Mesothelial cell of epicardium (in vitro differentiated cells): ENCODE results near the gene IGF2. TPM values are rescaled to one million over a fixed set of nuclear protein-coding genes. Genes with fewer than 3 reads are reported as not detected.

Source experiments
- DNase-seq, 2 experiments: peaks; one replicate each; pipeline ENCODE4 v3.0.0; 2021; ENCODE audit warnings: low spot score in 2 of 2; ENCODE audit not compliant: unreplicated experiment in 2 of 2
- H3K27ac Mint-ChIP-seq: 2 replicates; pipeline ENCODE4 v1.8.0; 2021; ENCODE audit warnings: mixed read lengths
- H3K27me3 Mint-ChIP-seq: 2 replicates; pipeline ENCODE4 v1.8.0; 2021; ENCODE audit warnings: low read depth, mixed read lengths
- H3K36me3 Mint-ChIP-seq: 2 replicates; pipeline ENCODE4 v1.8.0; 2021; ENCODE audit warnings: mixed read lengths
- H3K4me1 Mint-ChIP-seq: 2 replicates; pipeline ENCODE4 v1.8.0; 2021; ENCODE audit warnings: mixed read lengths
- H3K4me3 Mint-ChIP-seq: 2 replicates; pipeline ENCODE4 v1.8.0; 2021; ENCODE audit warnings: mild to moderate bottlenecking, moderate library complexity, mixed read lengths
- H3K9me3 Mint-ChIP-seq: 2 replicates; pipeline ENCODE4 v1.8.0; 2021; ENCODE audit warnings: mixed read lengths
- total RNA-seq: library from RNA; stranded (reverse); gene quantifications from 3 replicates; pipeline ENCODE4 v1.2.1, GENCODE V29; 2021
- TF ChIP-seq, protein P1 (sequence below): fragments of 200-600 bp; sonication (generic); IDR thresholded peaks from one replicate; pipeline ENCODE4 v1.5.0; 2021; ENCODE audit warnings: antibody characterized with exemption; ENCODE audit not compliant: unreplicated experiment

IGF2 gene
- total RNA-seq, 1 donor from 2014 or later: 3,009 TPM

DNA sequence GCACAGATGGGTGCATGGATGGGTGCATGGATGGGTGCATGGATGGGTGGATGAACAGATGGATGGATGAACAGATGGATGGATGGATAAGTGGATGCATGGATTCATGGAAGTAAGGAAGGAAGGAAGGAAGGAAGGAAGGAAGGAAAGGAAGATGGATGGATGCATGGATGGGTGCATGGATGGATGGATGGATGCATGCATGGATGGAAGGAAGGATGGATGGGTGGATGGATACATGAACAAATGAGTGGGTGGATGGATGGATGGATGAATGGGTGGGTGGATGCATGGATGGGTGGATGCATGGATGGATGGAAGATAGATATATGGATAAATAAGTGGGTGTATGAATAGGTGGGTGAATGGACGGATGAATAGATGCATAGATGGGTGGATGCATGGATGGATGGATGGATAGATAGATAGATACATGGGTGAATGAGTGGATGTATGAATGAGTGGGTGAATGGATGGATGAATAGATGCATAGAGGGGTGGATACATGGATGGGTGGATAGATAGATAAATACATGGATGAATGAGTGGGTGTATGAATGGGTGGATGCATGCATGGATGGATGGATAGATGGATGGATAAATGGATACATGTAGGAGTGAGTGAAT lies 32.5 kb downstream of the IGF2 start:
- DNase-seq: no peak
- peaks cover 2% of the 10 kb centered on the region for H3K27me3 Mint-ChIP-seq

DNA sequence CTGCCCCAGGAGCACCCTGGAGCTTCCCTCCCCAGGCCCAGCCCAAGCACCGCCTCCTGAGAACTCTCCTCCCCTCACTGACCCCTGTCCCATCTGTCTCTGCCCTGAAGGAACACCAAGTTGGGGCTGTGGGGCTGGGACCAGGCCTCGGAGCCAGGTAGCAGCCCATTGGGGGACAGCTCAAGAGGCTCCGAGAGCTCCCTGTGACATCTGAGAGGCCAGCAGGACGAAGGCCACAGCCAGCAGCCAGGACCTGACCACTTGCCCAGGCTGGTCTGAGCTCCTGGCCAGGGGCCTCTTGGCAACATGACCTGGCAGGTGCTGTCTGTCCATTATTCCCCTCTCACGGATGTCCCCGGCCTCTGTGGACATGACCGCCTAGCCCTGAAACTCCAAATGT lies 33.7 kb downstream of the IGF2 start:
- Mint-ChIP-seq H3K27ac (no peak overlapping the region), H3K27me3 (peaks cover 5% of the 10 kb centered on the region), H3K9me3 (peaks cover 6% of the 10 kb centered on the region), H3K36me3 (no peaks in the 10 kb centered on the region), H3K4me1 (no peaks in the 10 kb centered on the region), H3K4me3 (no peak overlapping the region)
- TF ChIP-seq, protein P1, sequence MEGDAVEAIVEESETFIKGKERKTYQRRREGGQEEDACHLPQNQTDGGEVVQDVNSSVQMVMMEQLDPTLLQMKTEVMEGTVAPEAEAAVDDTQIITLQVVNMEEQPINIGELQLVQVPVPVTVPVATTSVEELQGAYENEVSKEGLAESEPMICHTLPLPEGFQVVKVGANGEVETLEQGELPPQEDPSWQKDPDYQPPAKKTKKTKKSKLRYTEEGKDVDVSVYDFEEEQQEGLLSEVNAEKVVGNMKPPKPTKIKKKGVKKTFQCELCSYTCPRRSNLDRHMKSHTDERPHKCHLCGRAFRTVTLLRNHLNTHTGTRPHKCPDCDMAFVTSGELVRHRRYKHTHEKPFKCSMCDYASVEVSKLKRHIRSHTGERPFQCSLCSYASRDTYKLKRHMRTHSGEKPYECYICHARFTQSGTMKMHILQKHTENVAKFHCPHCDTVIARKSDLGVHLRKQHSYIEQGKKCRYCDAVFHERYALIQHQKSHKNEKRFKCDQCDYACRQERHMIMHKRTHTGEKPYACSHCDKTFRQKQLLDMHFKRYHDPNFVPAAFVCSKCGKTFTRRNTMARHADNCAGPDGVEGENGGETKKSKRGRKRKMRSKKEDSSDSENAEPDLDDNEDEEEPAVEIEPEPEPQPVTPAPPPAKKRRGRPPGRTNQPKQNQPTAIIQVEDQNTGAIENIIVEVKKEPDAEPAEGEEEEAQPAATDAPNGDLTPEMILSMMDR: no peak
- no peak for DNase-seq

More for the DNA sequence above, 32.5 kb downstream of the IGF2 start:
- H3K9me3 Mint-ChIP-seq: peaks cover 6% of the 10 kb centered on the region
- H3K4me3 Mint-ChIP-seq: no peak overlapping the region
- H3K36me3 Mint-ChIP-seq: no peaks in the 10 kb centered on the region
- H3K27ac Mint-ChIP-seq: no peak overlapping the region
- TF ChIP-seq, protein P1: no peak
- no peaks in the 10 kb centered on the region for H3K4me1 Mint-ChIP-seq

DNA sequence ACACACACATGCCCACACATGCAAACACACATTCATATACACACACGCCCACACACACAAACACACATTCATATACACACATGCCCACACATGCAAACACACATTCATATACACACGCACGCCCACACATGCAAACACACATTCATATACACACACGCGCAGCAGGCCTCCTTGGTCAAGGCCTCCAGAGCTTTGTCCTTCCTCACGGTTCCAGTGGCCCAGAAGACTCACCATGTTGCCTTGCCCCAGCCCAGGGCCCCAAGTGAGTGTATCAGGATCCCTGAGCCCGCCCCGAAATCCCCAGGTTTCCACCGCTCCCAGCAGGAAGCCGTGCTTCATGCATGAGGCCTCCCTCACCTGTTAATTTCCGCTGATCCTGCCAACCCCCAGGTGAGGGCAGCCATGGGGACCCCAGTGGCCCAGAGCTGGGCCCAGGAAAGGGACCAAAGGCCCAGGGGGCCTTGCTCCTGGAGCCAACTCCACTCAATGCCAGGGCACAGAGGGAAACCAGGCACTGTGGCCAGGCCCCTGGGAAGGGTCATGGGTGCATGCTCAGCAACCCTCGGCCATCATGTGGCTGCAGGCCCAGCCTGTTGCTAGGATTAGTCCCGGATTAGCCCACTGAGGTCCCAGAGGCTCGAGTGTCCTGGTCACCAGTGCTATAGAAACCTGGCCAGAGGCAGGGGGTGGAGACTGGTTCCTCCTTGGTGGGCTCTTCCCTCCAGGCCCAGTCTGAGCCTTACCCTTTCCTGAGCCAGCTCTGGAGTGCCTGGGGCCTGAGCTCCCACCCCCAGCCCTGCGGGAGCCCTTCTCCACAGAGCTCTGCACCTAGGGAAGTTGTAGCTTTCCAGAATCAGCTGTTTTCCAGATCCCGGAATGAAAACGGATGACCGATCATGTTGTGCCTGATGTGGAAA lies 34.4 kb downstream of the IGF2 start:
- H3K27me3 Mint-ChIP-seq: peaks cover 5% of the 10 kb centered on the region
- H3K27ac Mint-ChIP-seq: no peak overlapping the region
- DNase-seq: no peak
- peaks cover 3% of the 10 kb centered on the region for H3K4me1 Mint-ChIP-seq
- no peaks in the 10 kb centered on the region for H3K36me3 Mint-ChIP-seq
- TF ChIP-seq, protein P1: no peak
- no peak overlapping the region for H3K4me3 Mint-ChIP-seq
- H3K9me3 Mint-ChIP-seq: peaks cover 1% of the 10 kb centered on the region

DNA sequence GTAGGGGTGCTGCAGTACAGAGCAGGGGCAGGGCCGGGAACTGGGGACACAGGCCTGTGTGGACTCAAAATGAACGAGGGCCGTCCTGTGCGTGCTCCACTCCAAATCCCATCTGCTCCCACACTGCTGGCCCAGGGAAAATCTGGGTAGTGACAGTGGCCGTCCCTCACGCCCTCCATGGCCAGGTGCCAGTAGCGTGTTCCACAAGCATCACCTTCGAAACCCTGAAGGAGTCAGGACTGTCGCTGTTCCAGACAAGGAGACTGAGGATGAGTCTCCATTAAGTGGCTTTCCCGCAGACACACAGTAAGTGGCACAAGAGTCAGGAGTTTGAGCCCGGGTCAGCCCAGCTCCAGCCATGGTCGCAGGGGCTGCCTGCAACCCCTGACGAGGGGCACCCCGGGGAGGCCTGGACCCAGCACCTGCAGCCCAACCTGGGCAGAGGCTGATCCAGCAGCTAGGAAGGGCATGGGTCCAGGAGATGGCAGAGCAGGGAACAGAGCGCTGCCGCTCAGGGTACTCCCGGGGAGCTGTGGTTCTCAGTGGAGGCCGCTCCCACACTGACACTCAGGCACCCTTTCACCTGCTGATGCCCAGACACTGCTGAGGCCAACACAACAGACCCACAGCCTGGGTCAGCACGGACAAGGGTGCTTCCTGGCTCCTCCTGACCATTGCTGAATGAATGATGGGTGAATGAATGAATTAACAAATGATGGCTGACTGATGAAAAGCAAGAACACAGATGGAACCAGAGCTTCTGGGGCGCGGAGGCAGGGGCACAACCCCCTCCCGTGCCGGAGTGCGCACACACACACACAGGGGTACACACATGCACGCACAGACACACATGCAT lies 35.3 kb downstream of the IGF2 start:
- H3K27me3 Mint-ChIP-seq: peaks cover 5% of the 10 kb centered on the region
- H3K4me3 Mint-ChIP-seq: no peak overlapping the region
- H3K4me1 Mint-ChIP-seq: peaks cover 7% of the 10 kb centered on the region
- no peaks in the 10 kb centered on the region for H3K9me3 Mint-ChIP-seq
- TF ChIP-seq, protein P1: no peak
- H3K27ac Mint-ChIP-seq: no peak overlapping the region
- no peak for DNase-seq
- no peaks in the 10 kb centered on the region for H3K36me3 Mint-ChIP-seq

DNA sequence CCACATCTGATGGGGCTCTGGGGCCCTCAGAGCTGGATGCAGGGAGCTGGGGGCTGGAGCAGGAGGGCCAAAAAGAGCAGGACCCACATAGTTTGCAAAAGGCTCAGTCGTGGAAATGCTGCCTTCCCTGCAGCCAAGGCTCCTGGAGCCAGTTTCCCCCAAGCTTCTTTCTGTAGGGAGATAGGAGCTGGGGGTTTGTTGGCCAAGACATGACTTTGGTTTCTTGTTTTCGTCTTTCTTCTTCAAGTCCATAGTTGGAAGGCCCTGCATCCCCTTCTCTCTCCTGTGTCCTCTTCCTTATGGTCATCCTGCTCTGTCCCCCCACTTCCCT lies 36.3 kb downstream of the IGF2 start:
- Mint-ChIP-seq H3K4me3 (no peak overlapping the region), H3K36me3 (no peaks in the 10 kb centered on the region), H3K9me3 (no peaks in the 10 kb centered on the region), H3K27me3 (peaks cover 5% of the 10 kb centered on the region), H3K27ac (no peak overlapping the region), H3K4me1 (peaks cover 9% of the 10 kb centered on the region)
- no peak for DNase-seq
- TF ChIP-seq, protein P1: no peak
